Measurements from ENCODE around the gene HOXB2.

HOXB2 gene

GRCh38 chr17:48589060-48589830 is 44.3 kb upstream of the HOXB2 start:
- no peaks in the 10 kb centered on the region for H3K27me3 ChIP-seq (ENCODE audit: insufficient read depth, poor library complexity, severe bottlenecking)
- no peak for ATAC-seq (ENCODE audit: low read depth)

GRCh38 chr17:48588528-48588927 is 43.6 kb upstream of the HOXB2 start:
- no peak for DNase-seq (ENCODE audit: low spot score)
- peaks cover 6% of the 10 kb centered on the region for H3K4me1 ChIP-seq (ENCODE audit: insufficient read depth, poor library complexity, severe bottlenecking)
- H3K9me3 ChIP-seq (ENCODE audit: severe bottlenecking), result no peaks in the 10 kb centered on the region
- no peaks in the 10 kb centered on the region for H3K27me3 ChIP-seq (ENCODE audit: insufficient read depth, poor library complexity, severe bottlenecking)
- TF ChIP-seq CTCF (IDR thresholded peaks at IDR 0.05; ENCODE audit: poor library complexity, severe bottlenecking), result no peak
- no peaks in the 10 kb centered on the region for H3K36me3 ChIP-seq (ENCODE audit: low read depth)
- H3K4me3 ChIP-seq (ENCODE audit: severe bottlenecking), result no peak overlapping the region
- ATAC-seq (ENCODE audit: low read depth), result no peak
- H3K27ac ChIP-seq (ENCODE audit: poor library complexity, severe bottlenecking), result no peak overlapping the region

More at GRCh38 chr17:48589060-48589830, 44.3 kb upstream of the HOXB2 start:
- TF ChIP-seq CTCF (IDR thresholded peaks at IDR 0.05; ENCODE audit: poor library complexity, severe bottlenecking), result no peak
- H3K4me3 ChIP-seq (ENCODE audit: severe bottlenecking), result no peak overlapping the region
- H3K36me3 ChIP-seq (ENCODE audit: low read depth), result no peaks in the 10 kb centered on the region
- H3K4me1 ChIP-seq (ENCODE audit: insufficient read depth, poor library complexity, severe bottlenecking), result peaks cover 6% of the 10 kb centered on the region
- DNase-seq (ENCODE audit: low spot score), result no peak
- no peak overlapping the region for H3K27ac ChIP-seq (ENCODE audit: poor library complexity, severe bottlenecking)
- no peaks in the 10 kb centered on the region for H3K9me3 ChIP-seq (ENCODE audit: severe bottlenecking)

DNA sequence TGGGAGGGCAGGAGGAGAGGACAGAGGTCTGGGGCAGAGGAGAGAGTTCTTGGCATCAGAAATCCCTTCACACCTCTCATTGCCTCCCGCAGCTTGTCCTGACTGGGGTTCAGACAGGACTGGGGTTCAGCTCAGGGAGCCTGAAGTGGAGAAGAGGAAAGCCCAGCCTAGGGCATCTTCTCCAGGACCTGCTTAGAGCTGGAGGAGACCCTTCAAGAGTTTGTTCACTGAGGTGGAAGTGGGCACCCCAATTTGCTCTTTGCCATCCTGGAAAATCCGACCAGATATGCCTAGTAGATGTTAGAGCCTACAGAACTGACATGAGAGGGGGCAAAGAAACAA is 43.1 kb upstream of the HOXB2 start:
- Histone ChIP-seq H3K9me3 (ENCODE audit: severe bottlenecking) (no peaks in the 10 kb centered on the region), H3K4me1 (ENCODE audit: insufficient read depth, poor library complexity, severe bottlenecking) (peaks cover 6% of the 10 kb centered on the region), H3K27me3 (ENCODE audit: insufficient read depth, poor library complexity, severe bottlenecking) (no peaks in the 10 kb centered on the region), H3K27ac (ENCODE audit: poor library complexity, severe bottlenecking) (no peak overlapping the region), H3K36me3 (ENCODE audit: low read depth) (no peaks in the 10 kb centered on the region), H3K4me3 (ENCODE audit: severe bottlenecking) (no peak overlapping the region)
- no peak for TF ChIP-seq CTCF (IDR thresholded peaks at IDR 0.05; ENCODE audit: poor library complexity, severe bottlenecking)
- ATAC-seq (ENCODE audit: low read depth) (no peak), DNase-seq (ENCODE audit: low spot score) (no peak)

- Histone ChIP-seq H3K9me3 (ENCODE audit: severe bottlenecking) (no peaks in the 10 kb centered on the region), H3K27ac (ENCODE audit: poor library complexity, severe bottlenecking) (no peak overlapping the region), H3K27me3 (ENCODE audit: insufficient read depth, poor library complexity, severe bottlenecking) (no peaks in the 10 kb centered on the region), H3K4me1 (ENCODE audit: insufficient read depth, poor library complexity, severe bottlenecking) (peaks cover 6% of the 10 kb centered on the region), H3K4me3 (ENCODE audit: severe bottlenecking) (no peak overlapping the region), H3K36me3 (ENCODE audit: low read depth) (no peaks in the 10 kb centered on the region)
- DNase-seq (ENCODE audit: low spot score) (no peak), ATAC-seq (ENCODE audit: low read depth) (no peak)
- TF ChIP-seq CTCF (IDR thresholded peaks at IDR 0.05; ENCODE audit: poor library complexity, severe bottlenecking), result no peak
Observed at GRCh38 chr17:48587276-48588073, 42.6 kb upstream of the HOXB2 start.
